Stimulated activated CD4-positive, alpha-beta T cell treated with anti-CD3 and anti-CD28 coated beads, Interleukin-12 subunit alpha, Interleukin-12 subunit beta, amount 100 ng/mL, for 48 hours (primary cell): ENCODE results near the gene DNASE2B.

ENCODE experiments used
- DNase-seq, 3 donors: peaks; one replicate each; pipeline ENCODE4 v3.0.0-alpha.2; 2020; ENCODE audit warnings: low read depth in 2 of 3, low spot score in 1 of 3

DNASE2B gene

DNA sequence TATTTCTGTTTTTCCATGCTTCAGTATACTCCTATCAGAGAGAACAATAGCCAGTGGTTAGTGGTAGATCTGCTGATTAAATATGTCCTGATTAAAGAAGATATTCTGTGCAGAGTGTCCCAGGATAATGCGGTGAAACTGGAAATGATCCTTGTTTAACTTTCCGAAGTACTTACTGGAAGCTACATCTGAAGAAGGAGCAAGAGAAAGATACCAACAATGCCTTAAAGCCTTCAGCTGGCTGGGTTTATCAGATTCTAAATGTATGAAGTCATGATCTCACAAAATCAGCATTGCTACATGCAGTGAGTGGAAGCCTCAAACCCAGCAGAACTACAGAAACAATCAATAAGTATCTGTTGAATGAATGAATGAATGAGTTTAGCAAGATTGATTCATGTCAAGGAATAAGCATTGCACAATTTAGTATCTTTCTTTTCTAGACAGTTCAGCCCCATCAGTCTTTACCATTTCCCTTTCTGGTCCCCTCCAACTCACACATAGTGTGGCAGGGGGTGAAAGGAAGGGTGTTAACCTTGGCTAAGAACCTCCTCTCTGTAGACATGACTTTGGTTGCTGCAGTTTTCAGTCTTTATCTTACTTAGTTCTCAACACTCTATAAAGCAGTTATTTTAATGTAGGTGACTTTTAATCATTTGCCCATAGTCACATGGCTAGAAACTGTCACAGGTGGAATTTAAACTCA, 24.7 kb upstream of the DNASE2B start:
- no peak for DNase-seq

DNA sequence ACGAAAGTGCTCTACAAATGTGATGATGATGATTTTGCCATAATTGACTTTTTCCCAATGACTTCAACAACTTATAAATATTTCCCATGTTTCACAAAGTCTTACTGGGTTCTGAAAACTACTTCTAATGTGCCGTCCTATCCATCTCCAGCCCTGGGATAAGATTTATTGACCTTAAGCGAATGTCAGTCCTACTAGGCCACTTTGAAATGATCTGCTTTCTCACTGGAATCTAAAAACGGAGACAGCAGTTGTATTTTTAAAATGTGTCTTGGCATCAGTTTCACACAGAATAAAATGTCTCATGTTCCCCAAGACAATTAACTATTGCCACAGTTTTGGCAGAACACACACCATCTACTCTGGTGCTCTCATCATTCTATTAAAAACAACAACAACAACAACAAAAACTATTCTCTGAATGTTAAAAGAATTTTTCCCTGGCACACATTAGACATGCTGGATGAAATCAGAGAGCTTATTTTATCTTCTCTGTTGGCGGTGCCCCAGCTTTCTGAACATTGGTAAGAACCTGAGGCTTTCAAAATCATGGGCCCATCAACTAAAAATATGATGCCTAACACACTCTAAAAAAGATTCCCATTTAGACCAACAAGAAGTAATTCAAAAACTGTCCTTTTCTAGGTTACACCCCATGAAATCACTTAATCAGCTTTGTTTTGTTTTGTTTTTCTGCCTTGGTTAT, 23.1 kb upstream of the DNASE2B start:
- DNase-seq, result no peak

DNA sequence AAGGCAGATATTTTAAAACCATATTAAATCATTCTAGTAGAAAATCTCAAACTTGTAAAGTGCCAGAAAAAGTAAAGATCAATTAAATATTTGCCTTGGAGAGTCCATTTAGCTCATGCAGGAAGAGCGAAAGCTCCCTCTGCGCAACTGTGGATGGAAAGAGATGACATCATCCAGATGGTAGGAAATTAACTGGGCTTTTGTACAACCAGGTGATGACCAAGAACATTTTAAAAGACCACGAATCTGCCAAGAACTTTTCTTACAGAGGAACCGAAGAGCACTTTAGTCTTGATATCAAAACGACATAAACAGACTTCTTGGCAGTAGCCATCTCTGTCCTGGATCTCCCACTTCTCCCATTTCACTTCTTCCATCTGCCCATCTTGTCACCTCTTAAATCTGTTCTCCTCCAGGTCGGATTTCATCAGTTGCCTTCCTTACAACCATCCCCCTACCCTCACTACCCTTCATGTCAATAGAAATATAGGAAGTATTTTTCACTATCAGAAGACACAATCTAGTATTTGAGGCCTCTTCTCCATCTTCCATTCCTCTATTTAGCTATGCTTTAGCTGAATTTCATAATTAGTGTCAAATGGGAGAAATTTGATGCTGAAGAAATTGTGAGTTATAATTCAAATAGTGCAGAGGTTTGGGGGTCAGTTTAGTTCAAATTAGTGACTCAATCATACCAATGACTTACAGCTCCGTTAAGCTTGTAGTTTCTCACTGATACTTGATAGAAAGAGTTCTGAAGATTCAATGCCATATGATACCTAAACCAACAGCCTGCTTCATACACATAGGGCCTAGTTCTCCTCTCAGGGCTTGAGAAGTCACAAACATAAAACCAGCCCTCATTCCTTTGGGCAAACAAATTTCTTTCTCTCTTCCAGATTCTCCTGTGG, 22.0 kb upstream of the DNASE2B start:
- no peak for DNase-seq

- no peak for DNase-seq
Measured at GRCh38 chr1:84377480-84378095, 20.7 kb upstream of the DNASE2B start.

DNA sequence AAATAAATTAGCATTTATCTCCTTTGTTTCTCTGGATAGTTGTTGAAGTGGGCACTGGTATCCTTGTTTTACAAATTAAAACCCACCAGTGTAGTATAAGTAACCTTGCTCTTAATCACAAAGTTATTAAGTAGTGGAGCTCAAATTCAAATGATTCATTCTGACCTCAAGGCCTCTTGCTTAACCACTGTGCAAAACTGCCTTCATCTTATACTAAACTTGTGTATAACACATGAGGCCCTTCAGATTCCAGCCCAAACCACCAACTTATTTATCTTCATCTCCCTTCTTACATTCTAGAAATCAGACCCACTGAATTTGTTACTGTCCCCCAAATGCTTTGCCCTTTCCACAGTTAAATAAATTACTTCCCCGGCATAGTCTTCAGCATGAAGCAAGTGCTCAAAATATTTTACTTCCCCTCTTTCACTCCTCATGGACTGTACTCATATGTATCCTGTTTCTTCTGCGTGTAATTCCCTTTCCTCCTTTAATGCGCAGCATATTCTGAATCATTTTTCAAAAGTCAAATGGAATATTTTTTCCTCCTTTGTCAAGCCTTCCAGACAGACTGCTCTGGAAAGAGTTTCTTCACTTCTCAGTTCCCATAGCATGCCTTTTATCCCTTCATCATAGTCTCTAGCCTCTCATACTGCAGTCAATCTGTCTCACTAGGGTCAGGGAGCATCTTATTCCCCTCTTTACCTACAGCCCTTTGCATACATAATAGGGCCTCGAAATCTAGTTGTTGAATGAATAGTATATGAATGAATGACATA, 19.0 kb upstream of the DNASE2B start:
- no peak for DNase-seq

DNA sequence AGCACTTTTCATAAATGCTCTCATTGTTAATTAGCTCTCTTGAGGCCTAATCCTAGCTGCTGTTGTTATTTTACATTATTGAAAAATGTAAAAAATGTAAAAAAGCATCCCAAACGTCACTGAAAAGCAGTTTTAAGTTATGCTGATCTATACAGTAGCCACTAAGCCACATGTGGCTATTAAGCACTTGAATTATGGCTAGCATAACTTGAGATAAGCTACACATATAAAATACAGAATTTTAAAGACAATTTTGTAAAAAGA, 18.4 kb upstream of the DNASE2B start:
- DNase-seq, result no peak

DNA sequence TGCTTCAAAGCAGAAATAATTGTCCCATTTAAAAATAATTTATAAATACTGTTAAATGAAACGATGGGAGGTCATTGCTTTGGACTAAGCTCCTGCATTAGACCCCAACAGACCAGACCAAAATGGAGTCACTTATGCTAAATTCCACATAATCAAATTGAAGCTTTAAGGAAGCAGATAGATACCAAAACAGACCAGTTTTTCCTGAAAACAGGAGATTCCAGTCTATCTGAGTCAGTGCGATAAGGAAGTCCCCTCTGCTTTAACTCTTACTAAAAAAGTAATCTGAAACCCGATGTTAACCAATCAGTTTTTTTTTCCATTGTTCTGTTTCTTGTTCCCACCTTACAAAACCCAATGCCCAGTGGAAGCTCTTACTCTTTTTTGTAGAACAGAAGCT, 16.2 kb upstream of the DNASE2B start:
- no peak for DNase-seq

GRCh38 chr1:84385347-84385746, 12.9 kb upstream of the DNASE2B start:
- no peak for DNase-seq

- DNase-seq, result no peak
Measured at GRCh38 chr1:84386716-84387479, 11.4 kb upstream of the DNASE2B start.

- no peak for DNase-seq
Measured at GRCh38 chr1:84387480-84388163, 10.7 kb upstream of the DNASE2B start.

DNA sequence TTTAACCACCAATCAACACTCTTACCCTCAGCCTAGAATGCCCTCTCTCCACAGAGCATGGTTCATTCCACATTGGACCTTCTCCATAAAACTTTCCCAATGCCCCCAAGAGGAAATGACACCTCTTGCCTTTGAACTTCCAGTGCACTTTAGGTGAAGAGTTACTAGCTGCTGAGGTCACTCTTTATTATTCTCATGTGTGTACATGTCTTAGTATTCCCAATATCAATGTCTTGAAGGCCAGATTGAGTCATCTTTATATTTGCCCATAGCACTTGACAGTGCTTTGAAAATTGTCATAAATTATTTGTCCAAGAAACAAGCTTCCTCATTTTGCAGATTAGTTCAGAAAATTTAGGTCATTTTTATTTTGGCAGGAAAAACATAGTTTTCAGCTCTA, 8.1 kb upstream of the DNASE2B start:
- no peak for DNase-seq

- no peak for DNase-seq
Measured at GRCh38 chr1:84401156-84401555, 2.9 kb downstream of the DNASE2B start.

DNA sequence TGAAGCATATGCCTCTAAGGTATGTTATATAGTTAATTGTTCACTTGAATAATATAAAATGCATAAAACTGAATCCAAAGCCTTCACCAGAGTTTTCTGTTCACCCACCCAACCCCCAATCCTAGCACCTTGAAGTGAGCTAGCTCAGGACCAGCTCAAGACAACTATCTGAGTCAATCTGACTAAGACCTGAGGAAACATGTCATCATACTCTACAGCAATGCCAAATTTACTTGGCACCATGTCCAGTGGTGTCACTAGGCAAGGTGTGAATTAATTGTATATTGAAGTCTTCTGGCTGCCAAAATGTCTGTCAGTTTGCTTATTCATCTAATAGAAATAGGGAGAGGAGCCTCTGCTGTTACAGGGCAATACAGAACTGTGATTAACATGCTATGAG, 3.8 kb downstream of the DNASE2B start:
- no peak for DNase-seq

DNA sequence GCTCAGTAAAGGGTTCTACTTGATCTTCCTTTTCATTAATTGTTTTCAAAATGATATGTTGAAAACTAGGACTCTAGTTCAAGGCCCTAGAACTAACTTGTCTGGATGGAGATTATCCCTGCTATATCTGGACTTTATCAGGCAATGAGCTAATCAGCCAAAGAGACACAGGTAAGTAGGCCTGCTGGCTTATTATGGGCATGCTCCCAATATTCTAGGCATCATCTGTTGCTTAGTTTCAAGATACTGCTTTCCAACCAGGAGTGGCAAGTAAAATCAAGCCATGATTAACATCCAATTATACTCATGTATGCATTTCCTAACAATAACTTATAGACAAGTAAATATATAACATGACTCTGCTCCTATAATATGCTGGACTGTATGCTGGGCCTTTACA, 4.2 kb downstream of the DNASE2B start:
- DNase-seq, result no peak

DNA sequence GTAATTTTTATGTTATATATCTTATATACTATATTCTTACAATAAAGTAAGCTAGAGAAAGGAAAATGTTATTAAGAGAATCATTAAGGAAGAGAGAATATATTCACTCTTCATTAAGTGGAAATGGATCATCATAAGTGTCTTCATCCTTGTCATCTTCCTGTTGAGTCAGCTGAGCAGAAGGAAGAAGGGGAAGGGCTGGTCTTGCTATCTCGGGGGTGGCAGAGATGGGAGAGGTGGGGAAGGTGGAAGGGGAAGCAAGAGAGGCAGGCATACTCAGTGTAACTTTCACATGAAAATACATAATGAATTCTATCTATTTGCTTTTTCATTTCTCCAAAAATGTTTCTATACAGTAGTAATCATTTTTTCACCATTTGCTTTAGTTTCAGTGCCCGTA, 5.1 kb downstream of the DNASE2B start:
- DNase-seq, result no peak

- no peak for DNase-seq
Measured at GRCh38 chr1:84406346-84406861, 8.1 kb downstream of the DNASE2B start.

GRCh38 chr1:84407524-84407923, 9.2 kb downstream of the DNASE2B start:
- no peak for DNase-seq

DNA sequence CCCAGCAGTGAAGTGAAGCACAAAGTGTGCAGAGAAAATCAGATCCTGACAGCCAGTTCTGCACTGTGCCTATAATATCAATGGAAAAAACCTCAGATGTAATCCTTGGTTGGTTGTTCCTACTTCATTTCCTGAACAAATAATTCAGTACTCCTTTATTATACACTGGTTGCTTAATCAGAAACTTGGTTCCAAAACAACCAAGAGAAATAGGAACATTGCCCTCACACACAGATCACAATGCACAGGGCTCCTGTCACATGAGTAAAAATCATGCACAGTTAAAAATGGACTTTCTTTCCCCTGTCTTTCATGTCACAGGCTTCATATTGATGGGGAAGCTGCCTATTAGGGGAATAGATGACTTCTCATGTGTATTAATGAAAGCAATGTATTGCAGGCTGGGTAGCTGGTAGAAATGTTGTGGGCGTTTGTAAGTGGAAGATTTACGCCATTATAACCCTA, 9.7 kb downstream of the DNASE2B start:
- DNase-seq, result no peak

DNA sequence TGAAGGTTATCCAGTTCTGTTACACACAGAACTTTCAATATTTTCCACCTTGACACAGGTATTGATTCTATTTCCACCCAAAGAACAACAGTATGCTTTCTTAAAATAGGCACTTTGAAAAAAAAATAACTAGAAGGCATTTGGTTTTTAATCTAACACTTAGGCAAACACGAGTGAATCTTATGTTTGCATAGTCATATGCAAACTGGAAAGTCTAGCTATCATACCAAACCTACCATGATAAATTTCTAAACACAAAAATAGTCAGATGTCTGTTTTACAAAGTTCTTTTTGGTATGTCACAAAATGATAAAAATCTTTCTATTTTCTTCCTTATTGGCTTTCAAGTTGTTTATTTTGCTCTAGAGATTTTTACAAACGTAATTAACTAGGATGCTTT, 11.6 kb downstream of the DNASE2B start:
- DNase-seq, result no peak
